GM20000 (cell line): ENCODE measurements around the gene SDC3.
A peak's percentile ranks its signal among the peaks of the same experiment; 100 is the strongest.

Experiments
- DNase-seq: peaks from one replicate; pipeline ENCODE4 v3.0.0; 2012; ENCODE audit warnings: low spot score
- TF ChIP-seq, protein P1 (sequence below): IDR thresholded peaks from 2 replicates; pipeline ENCODE4 v1.5.1; 2012; ENCODE audit warnings: mild to moderate bottlenecking, control low read depth; ENCODE audit errors: extremely low read depth, missing control alignments

SDC3 gene, protein sequence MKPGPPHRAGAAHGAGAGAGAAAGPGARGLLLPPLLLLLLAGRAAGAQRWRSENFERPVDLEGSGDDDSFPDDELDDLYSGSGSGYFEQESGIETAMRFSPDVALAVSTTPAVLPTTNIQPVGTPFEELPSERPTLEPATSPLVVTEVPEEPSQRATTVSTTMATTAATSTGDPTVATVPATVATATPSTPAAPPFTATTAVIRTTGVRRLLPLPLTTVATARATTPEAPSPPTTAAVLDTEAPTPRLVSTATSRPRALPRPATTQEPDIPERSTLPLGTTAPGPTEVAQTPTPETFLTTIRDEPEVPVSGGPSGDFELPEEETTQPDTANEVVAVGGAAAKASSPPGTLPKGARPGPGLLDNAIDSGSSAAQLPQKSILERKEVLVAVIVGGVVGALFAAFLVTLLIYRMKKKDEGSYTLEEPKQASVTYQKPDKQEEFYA

DNA sequence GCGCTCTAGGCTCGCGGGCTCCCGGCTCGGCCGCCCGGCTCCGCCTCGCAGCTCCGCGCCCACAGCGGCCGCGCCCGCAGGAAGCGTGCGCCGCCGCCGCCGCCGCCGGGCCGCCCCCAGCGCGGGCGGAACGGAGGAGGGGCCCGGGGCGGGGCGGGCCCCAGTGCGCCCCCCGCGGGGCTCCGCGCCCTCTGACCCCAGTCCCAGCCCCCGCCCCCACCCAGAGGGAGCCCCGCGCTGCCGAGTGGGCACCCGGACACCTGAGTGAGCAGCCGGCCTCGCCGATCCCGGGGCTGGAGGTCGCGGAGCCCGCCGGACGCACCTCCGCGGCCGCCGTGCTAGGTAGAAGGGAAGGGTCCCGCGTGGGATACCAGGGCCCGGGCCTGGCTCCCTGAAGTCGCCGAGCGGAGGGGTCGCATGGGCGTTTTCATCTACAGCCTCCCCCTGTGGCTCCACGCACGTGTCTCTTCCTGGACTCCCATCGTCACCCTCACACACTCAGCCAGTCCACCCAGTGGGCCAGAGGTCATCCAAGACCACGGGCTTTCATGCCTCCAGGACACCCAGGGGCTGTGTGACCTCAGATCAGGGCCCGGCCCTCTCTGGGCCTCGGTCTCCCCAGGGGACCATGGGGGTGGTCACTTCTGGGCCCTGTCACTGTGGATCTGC, at the start of gene SDC3:
Gene SDC3, minus strand, starts transcription at position 63 of the 669 bp plus-strand sequence. CDS start 172 bp downstream, outside the sequence.
- TF ChIP-seq, protein P1, sequence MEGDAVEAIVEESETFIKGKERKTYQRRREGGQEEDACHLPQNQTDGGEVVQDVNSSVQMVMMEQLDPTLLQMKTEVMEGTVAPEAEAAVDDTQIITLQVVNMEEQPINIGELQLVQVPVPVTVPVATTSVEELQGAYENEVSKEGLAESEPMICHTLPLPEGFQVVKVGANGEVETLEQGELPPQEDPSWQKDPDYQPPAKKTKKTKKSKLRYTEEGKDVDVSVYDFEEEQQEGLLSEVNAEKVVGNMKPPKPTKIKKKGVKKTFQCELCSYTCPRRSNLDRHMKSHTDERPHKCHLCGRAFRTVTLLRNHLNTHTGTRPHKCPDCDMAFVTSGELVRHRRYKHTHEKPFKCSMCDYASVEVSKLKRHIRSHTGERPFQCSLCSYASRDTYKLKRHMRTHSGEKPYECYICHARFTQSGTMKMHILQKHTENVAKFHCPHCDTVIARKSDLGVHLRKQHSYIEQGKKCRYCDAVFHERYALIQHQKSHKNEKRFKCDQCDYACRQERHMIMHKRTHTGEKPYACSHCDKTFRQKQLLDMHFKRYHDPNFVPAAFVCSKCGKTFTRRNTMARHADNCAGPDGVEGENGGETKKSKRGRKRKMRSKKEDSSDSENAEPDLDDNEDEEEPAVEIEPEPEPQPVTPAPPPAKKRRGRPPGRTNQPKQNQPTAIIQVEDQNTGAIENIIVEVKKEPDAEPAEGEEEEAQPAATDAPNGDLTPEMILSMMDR: no peak
- peak; percentile 81 for DNase-seq

DNA sequence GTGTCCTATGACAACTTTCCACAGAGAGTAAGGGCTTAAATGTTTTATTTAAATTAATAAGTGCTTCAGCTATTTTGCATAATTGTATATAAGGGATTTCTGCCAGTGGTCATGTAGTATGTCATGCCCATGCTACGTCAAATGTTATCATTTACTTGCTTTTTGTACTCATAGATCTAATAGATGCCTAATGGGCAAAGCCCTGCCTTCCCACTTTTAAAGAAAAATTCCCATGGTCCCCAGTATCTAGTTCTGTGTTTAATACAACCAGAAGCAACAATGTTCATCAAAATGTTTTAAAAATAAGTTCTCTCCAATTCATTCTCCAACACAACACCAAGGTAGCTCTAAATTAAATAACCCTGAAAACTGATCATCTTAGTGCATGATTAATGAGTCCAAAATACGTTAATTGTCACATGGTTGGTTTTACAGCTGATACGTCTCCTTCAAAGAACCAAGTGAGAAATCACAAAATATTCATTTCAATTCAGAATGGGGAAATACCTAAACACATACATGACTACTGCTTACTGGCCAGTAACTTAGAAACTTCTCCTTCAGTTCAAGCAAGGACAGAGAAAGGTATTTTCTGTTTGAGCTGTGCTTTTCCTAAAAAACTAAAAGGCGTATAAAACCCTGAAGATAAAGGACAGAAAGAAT, 49.1 kb upstream of the SDC3 start:
- TF ChIP-seq, protein P1: no peak
- no peak for DNase-seq

DNA sequence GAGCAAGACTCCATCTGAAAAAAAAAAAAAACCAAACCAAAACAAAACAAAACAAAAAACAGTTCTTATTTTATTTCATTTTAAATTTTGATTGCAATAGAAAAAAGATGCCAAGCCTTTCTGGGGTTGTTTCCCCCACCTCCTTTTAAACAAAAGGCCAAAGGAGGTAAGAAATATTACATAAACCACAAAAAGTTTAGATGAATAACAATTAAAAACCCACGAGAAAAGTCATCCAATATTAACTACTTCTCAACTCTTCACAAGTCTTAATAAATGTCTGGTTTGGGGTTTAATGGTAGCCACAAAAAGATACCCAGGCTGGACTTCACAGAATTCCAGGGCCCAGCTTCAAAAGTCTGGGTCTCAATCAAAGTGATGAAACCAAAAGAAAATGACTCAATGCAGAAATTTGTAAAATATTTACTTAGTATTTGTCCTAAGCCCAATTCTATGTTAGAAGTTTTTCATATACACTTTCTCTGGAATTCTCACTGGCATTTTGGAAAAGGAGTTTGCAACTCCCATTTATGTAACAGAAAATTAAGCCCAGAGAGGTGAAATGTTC, 47.0 kb upstream of the SDC3 start:
- TF ChIP-seq, protein P1: no peak
- DNase-seq: no peak

DNA sequence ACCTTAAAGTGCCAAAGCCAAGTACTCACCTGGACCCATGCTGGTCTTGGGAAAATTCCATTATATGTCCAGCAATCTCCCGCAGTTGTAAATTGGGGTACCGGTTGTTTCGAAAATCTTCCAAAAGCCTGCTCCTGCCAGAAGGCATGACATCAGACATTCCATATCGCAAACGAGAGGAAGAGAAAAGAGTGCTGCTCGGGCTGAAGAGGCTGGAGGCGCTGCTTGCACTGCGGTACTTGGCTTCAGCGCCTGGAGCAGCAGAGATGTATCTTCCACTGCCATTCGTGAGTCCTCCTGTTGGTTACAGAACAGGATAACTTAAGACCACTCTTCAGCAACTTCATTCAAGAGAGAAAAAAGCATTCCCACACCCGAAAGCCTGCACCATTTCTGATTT, 45.1 kb upstream of the SDC3 start:
- TF ChIP-seq, protein P1: no peak
- no peak for DNase-seq

DNA sequence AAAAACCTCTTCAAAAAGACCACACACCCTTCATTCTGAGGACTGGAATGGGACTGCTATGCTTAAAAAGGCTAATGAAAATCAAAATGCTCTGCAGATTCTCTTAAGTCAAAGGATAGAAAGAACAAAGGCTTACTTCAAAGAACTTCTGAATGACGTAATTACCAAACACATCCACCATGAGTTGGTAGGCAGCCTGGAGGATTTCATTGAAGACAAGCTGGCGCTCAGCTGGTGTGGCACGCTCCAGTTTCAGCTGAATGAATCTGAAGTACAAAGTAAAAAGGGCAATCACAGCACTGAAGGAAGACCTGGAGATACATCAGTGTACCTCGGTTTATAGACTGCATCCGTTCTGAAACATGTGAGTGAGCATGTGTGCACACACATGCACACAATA, 43.5 kb upstream of the SDC3 start:
- no peak for DNase-seq
- TF ChIP-seq, protein P1: no peak

DNA sequence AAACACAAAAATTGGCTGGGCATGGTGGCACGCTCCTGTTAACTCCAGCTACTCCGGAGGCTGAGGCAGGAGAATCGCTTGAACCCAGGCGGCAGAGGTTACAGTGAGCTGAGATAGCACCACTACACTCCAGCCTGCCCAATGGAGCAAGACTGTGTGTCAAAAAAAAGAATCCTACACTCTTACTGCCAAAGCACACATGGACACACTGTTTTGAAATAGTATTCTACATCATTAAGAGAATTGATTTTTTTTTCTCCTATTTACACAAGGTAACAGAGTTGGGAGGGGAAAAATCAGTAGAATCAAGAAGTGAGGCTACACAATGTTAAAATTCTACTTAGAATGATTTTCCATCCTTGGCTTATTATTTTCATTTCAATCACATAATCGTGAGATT, 42.1 kb upstream of the SDC3 start:
- no peak for DNase-seq
- TF ChIP-seq, protein P1: no peak
